Adipocyte (in vitro differentiated cells): ENCODE measurements around the gene XKR3.

Experiments used
- DNase-seq: peaks from one replicate; pipeline ENCODE4 v3.0.0-alpha.2; 2015; ENCODE audit warnings: low read depth
- H3K27me3 ChIP-seq: replicated peaks from 2 replicates; pipeline ENCODE4 v1.7.0; 2013; ENCODE audit warnings: mild to moderate bottlenecking, low read length, moderate library complexity; ENCODE audit not compliant: control insufficient read depth, insufficient read depth
- H3K36me3 ChIP-seq: 2 replicates; pipeline ENCODE4 v1.7.0; 2013; ENCODE audit warnings: low read length, mild to moderate bottlenecking, moderate library complexity; ENCODE audit not compliant: control insufficient read depth, insufficient read depth, severe bottlenecking
- H3K4me1 ChIP-seq: 2 replicates; pipeline ENCODE4 v1.7.0; 2013; ENCODE audit warnings: mild to moderate bottlenecking, low read length, moderate library complexity; ENCODE audit not compliant: control insufficient read depth, insufficient read depth
- H3K4me3 ChIP-seq: 2 replicates; pipeline ENCODE4 v1.7.0; 2013; ENCODE audit warnings: mild to moderate bottlenecking, low read length, moderate library complexity
- H3K9ac ChIP-seq: 2 replicates; pipeline ENCODE4 v1.7.0; 2013; ENCODE audit warnings: mild to moderate bottlenecking, low read length, moderate library complexity
- H3K9me3 ChIP-seq: 2 replicates; pipeline ENCODE4 v1.7.0; 2013; ENCODE audit warnings: mild to moderate bottlenecking, low read length, moderate library complexity; ENCODE audit not compliant: control insufficient read depth

Gene XKR3

DNA sequence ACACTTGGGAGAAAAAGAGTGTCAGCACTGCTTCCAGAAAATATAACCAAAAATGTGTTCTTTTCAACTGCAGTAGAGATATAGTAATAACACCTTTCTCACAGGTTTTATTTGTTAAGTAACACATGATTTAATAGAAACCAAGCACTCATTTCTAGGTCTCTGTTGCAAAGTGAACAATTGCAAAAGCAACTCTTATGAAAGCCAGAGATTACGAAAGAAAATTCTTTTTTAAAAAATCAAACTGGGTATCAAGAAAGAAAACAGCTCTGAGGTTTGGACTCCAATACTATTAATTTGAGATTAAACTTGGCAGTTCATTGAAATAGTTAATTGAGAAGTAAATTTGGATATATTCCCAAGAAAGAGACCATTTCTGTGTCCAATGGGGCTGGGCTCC, 9.8 kb upstream of the XKR3 start:
- no peaks in the 10 kb centered on the region for H3K9me3 ChIP-seq
- H3K27me3 ChIP-seq, result no peaks in the 10 kb centered on the region

DNA sequence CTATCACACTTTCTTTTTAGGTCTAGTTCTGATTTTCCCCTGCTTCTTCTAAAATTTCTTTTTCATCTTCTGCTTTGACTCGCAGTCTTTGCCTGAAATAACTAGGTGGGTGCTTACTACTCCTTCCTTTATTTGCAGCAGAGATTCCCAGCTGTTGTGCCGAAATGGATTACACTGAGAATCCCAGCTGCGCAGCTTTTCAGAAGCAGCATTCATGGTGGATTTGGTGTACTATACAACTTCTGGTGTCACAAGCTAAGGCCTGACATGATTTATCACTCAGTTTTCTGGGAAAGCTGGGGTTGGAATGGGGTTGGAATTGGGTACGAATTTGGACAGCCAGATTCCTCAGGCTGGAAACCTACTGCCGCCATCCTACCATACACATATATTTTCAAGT, 6.0 kb upstream of the XKR3 start:
- no peaks in the 10 kb centered on the region for H3K9me3 ChIP-seq
- no peaks in the 10 kb centered on the region for H3K27me3 ChIP-seq
- H3K4me1 ChIP-seq, result peaks cover 41% of the 10 kb centered on the region
- H3K4me3 ChIP-seq, result no peak overlapping the region
- DNase-seq, result no peak
- no peaks in the 10 kb centered on the region for H3K36me3 ChIP-seq
- H3K9ac ChIP-seq, result no peak overlapping the region

More for the DNA sequence above, 9.8 kb upstream of the XKR3 start:
- H3K36me3 ChIP-seq, result no peaks in the 10 kb centered on the region
- no peak for DNase-seq
- H3K9ac ChIP-seq, result no peak overlapping the region
- H3K4me1 ChIP-seq, result peaks cover 50% of the 10 kb centered on the region
- H3K4me3 ChIP-seq, result no peak overlapping the region

DNA sequence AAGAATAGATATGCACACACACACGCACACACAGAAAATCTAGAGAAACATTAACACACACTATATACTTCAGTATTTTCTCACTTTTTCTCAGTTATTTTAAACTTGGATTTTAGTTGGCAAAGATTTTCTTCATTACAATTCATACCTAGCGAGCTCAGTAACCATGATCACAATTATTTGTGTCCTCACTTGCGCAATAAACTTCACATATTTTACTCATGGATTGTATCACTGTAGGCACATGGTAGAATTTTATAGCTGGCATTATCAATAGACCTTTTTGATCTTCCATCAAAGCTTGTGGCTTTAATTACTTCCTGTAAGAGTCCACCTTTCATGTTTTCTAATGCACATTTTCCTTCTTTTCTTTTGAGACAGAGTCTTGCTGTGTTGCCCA, 4.8 kb upstream of the XKR3 start:
- no peak overlapping the region for H3K4me3 ChIP-seq
- no peaks in the 10 kb centered on the region for H3K27me3 ChIP-seq
- H3K9me3 ChIP-seq, result no peaks in the 10 kb centered on the region
- H3K36me3 ChIP-seq, result no peaks in the 10 kb centered on the region
- DNase-seq, result no peak
- no peak overlapping the region for H3K9ac ChIP-seq
- H3K4me1 ChIP-seq, result peaks cover 40% of the 10 kb centered on the region

DNA sequence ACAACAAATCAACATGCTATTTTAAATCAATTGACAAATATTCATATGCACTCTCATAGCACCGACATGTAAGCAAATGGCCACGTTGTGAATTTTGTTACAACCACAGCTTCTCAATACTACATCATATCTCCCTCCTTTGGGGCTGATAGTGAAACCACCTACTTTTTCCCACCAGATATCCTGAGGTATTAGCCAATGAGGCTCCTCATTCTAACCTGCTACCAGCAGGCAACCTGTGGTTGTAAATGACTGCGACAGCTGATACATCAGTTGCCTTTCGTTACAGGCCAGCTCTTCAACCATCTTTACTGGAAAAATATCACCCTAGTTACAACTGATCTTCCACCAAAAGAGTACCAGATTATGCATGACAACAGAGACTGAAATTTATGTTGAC, 3.7 kb upstream of the XKR3 start:
- peaks cover 35% of the 10 kb centered on the region for H3K4me1 ChIP-seq
- H3K36me3 ChIP-seq, result no peaks in the 10 kb centered on the region
- H3K9ac ChIP-seq, result no peak overlapping the region
- no peaks in the 10 kb centered on the region for H3K9me3 ChIP-seq
- H3K4me3 ChIP-seq, result no peak overlapping the region
- no peaks in the 10 kb centered on the region for H3K27me3 ChIP-seq
- no peak for DNase-seq

DNA sequence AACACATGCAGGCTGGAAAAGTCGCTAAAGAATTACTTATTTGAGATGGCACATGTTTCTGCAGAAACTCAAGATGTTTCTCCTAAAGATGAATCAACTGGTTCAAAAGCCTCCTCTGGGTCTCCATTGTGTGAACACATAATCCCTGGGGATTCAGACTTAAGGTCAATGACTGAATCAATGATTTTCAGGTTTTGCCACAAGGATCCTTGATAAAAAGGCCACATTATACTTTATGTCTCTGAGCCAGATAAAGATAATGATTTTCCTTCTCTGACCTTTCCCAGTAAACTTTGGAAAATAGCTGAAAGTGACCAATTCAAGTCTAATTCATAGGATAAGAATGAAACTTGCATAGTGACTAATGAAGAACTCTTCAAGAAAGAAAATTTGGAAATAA, 2.3 kb upstream of the XKR3 start:
- Histone ChIP-seq H3K4me3 (no peak overlapping the region), H3K9me3 (peaks cover under 1% of the 10 kb centered on the region), H3K36me3 (no peaks in the 10 kb centered on the region), H3K9ac (no peak overlapping the region), H3K27me3 (no peaks in the 10 kb centered on the region), H3K4me1 (peaks cover 25% of the 10 kb centered on the region)
- no peak for DNase-seq

DNA sequence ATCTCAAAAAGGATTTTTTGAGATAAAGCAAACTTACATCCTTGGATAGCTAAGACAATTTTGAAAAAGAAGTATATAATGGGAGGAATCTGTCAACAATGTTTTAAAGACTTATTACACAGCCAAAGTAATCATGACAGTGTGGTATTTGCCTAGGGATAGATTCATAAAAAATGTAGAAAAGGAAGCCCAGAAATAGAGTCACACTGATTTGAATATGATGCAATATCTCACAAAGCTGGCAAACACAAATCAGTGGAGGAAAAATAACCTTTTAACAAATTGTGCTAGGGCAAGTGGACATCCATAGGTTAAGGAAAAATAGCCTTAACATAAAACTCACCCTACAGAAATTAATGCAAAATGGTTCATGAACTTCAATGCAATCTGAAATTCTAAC, 6.0 kb downstream of the XKR3 start:
- Histone ChIP-seq H3K9me3 (peaks cover 4% of the 10 kb centered on the region), H3K36me3 (no peaks in the 10 kb centered on the region), H3K4me3 (no peak overlapping the region), H3K9ac (no peak overlapping the region), H3K4me1 (peaks cover 18% of the 10 kb centered on the region), H3K27me3 (no peaks in the 10 kb centered on the region)
- DNase-seq, result no peak

DNA sequence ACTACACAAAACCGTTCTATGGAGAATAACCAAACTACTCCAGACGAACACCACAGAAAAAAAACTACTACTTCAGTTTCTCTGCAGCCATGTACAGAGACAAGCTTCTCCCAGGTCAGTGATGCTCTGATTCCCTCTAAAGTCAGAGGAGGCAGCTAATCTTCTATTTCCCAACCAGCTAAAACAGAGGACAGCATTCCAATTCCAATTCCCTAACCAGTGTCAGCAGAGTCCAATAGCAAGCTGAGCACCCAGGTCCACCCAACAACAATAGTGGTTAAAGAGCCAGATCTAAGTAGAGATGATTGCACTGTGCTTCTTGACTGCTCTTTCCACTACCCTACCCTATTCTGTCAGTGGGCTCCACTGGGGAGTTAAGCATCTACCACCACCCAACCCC, 6.7 kb downstream of the XKR3 start:
- H3K4me1 ChIP-seq, result peaks cover 18% of the 10 kb centered on the region
- H3K4me3 ChIP-seq, result peak overlapping the region; percentile 19
- no peak overlapping the region for H3K9ac ChIP-seq
- no peaks in the 10 kb centered on the region for H3K36me3 ChIP-seq
- DNase-seq, result no peak
- H3K9me3 ChIP-seq, result peaks cover 4% of the 10 kb centered on the region
- no peaks in the 10 kb centered on the region for H3K27me3 ChIP-seq

DNA sequence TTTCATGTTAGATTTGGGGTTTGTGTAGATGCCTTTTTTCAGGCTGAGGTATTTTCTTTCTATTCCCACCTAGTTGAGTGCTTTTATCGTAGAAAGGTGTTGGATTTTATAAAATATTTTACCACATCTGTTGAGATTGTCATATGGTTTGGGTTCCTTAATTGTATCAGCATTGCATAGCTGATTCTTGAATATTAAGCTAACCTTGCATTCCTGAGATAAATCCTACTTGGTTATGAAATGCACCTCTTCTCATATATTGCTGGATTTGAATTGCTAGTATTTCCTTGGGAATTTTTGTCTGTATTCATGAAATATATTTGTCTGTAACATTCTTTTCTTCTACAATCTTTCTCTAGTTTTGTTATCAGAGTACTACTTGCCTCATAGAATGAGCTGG, 10.1 kb downstream of the XKR3 start:
- no peaks in the 10 kb centered on the region for H3K27me3 ChIP-seq
- H3K9ac ChIP-seq, result no peak overlapping the region
- H3K36me3 ChIP-seq, result no peaks in the 10 kb centered on the region
- no peaks in the 10 kb centered on the region for H3K9me3 ChIP-seq
- H3K4me1 ChIP-seq, result peaks cover 24% of the 10 kb centered on the region
- no peak for DNase-seq
- no peak overlapping the region for H3K4me3 ChIP-seq

DNA sequence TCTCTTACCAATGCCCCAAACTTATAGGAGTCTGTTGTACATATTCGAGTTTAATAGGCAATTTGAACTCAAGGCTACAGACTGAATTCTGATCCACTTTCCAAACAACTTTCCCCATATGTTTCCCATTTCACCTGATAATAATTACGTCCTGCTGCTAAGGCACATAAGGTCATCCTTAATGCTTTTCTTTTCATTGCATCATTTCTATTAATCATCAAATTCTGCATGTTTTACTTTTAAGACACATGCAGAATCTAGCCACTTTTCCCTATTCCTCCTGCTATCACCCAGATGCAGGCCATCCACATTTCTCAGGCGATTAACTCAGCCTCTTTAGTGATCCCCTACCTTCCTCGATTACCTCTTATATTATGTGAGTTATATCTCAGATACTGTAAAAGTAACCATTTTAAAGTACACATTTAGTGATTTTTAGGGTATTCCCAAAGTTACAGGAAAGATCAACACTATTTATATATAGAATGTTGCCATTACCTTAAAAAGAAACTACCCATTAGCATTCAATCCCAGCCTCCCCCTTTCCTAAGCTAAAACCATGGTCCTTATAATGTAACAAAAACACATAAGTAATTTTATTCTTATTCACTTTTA, 14.9 kb downstream of the XKR3 start:
- Histone ChIP-seq H3K9me3 (no peaks in the 10 kb centered on the region), H3K4me1 (peaks cover 18% of the 10 kb centered on the region), H3K27me3 (no peaks in the 10 kb centered on the region), H3K36me3 (no peaks in the 10 kb centered on the region), H3K4me3 (no peak overlapping the region), H3K9ac (no peak overlapping the region)
- no peak for DNase-seq

DNA sequence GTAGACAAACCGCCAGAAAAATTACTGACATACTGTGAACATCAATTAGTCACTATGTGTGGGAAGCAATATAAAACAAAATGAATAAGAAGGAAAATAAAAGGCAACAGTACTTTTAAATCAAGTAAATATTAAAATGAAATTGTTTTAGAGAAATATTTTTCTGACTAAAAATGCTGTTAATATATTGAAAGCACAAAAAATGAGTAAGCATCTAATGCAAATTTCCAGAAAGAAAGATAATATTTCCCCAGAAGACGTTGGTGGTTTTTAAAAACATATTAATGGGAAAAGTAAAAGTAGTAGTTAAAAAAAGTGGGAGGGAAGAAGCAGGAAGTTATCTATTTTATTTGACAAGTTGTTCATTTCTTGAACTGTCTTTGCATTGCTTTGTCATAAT, 16.5 kb downstream of the XKR3 start:
- Histone ChIP-seq H3K4me3 (no peak overlapping the region), H3K36me3 (no peaks in the 10 kb centered on the region), H3K27me3 (no peaks in the 10 kb centered on the region), H3K9me3 (no peaks in the 10 kb centered on the region), H3K9ac (no peak overlapping the region), H3K4me1 (peaks cover 18% of the 10 kb centered on the region)
- DNase-seq, result no peak

DNA sequence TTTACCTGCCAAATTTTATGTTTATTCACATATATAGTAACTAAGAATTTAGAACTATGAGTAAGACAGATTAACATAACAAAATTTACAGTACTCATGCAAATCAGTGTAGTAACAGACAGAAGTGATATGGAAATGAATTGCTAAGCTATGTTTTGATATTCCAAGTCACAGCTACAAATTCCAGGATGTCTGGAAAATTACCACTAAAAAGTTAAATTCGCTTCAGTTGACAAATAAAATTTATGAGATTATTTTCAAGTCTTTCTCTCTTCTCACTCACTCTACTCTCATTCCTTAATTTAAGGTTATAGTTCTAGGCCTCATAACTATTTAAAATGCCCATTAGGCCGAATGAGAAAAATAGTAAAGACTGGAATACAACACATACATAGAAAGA, 18.1 kb downstream of the XKR3 start:
- Histone ChIP-seq H3K27me3 (no peaks in the 10 kb centered on the region), H3K9me3 (no peaks in the 10 kb centered on the region), H3K4me3 (no peak overlapping the region), H3K9ac (no peak overlapping the region), H3K4me1 (peaks cover 18% of the 10 kb centered on the region), H3K36me3 (no peaks in the 10 kb centered on the region)
- no peak for DNase-seq

DNA sequence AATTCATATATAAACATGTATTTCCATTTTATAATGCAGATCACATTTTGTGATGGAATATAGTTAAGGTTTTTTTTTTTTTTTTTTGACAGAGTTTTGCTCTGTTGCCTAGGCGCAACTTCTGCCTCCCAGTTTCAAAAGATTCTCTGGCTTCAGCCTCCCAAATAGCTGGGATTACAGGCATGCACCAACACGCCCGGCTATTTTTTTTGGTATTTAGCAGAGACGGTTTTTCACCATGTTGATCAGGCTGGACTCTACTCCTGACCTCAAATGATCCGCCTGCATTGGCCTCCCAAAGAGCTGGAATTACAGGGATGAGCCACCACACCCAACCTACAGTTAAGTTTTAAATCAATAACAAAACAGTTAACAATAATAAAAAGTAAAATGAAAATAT, 18.8 kb downstream of the XKR3 start:
- no peak overlapping the region for H3K4me3 ChIP-seq
- H3K9me3 ChIP-seq, result no peaks in the 10 kb centered on the region
- H3K4me1 ChIP-seq, result peaks cover 18% of the 10 kb centered on the region
- DNase-seq, result no peak
- H3K9ac ChIP-seq, result no peak overlapping the region
- no peaks in the 10 kb centered on the region for H3K36me3 ChIP-seq
- H3K27me3 ChIP-seq, result no peaks in the 10 kb centered on the region
